ENCODE data around the gene DIO2.

DIO2 gene

GRCh38 chr14:80211153-80212022, at the start of gene DIO2:
Gene DIO2 (minus strand): TSS chr14:80211504. CDS start chr14:80211472, 32 bp downstream.
- Histone ChIP-seq H3K36me3 (ENCODE audit: control insufficient read depth in 1 of 2, insufficient read depth in 2 of 2, low read length in 2 of 2) (no peaks in the 10 kb centered on the region), H3K9me3 (ENCODE audit: control insufficient read depth in 1 of 2, low read length in 2 of 2) (no peaks in the 10 kb centered on the region), H3K27me3 (ENCODE audit: low read depth, low read length) (no peaks in the 10 kb centered on the region), H3K4me3 (ENCODE audit: low read depth in 1 of 2, low read length in 2 of 2) (peak within 1 kb of the TSS; percentile 33 to 49), H3K27ac (ENCODE audit: low read length) (no peak within 1 kb of the TSS), H3K4me1 (ENCODE audit: control insufficient read depth in 1 of 2, insufficient read depth in 2 of 2, low read length in 2 of 2) (no peaks in the 10 kb centered on the region)

GRCh38 chr14:80260645-80261044, 49.3 kb upstream of the DIO2 start:
- Histone ChIP-seq H3K4me3 (ENCODE audit: low read depth in 1 of 2, low read length in 2 of 2) (no peak overlapping the region), H3K4me1 (ENCODE audit: control insufficient read depth in 1 of 2, insufficient read depth in 2 of 2, low read length in 2 of 2) (no peaks in the 10 kb centered on the region), H3K27me3 (ENCODE audit: low read depth, low read length) (no peaks in the 10 kb centered on the region), H3K9me3 (ENCODE audit: control insufficient read depth in 1 of 2, low read length in 2 of 2) (no peaks in the 10 kb centered on the region), H3K27ac (ENCODE audit: low read length) (no peak overlapping the region), H3K36me3 (ENCODE audit: control insufficient read depth in 1 of 2, insufficient read depth in 2 of 2, low read length in 2 of 2) (no peaks in the 10 kb centered on the region)

- no peak overlapping the region for H3K27ac ChIP-seq (ENCODE audit: low read length)
- H3K4me3 ChIP-seq (ENCODE audit: low read depth in 1 of 2, low read length in 2 of 2): no peak overlapping the region
- peaks cover 0 to 4% of the 10 kb centered on the region in 2 donors for H3K9me3 ChIP-seq (ENCODE audit: control insufficient read depth in 1 of 2, low read length in 2 of 2)
- H3K36me3 ChIP-seq (ENCODE audit: control insufficient read depth in 1 of 2, insufficient read depth in 2 of 2, low read length in 2 of 2): no peaks in the 10 kb centered on the region
- no peaks in the 10 kb centered on the region for H3K27me3 ChIP-seq (ENCODE audit: low read depth, low read length)
- H3K4me1 ChIP-seq (ENCODE audit: control insufficient read depth in 1 of 2, insufficient read depth in 2 of 2, low read length in 2 of 2): no peaks in the 10 kb centered on the region
Measured at GRCh38 chr14:80239631-80240030, 28.3 kb upstream of the DIO2 start.

- no peaks in the 10 kb centered on the region for H3K36me3 ChIP-seq (ENCODE audit: control insufficient read depth in 1 of 2, insufficient read depth in 2 of 2, low read length in 2 of 2)
- H3K4me3 ChIP-seq (ENCODE audit: low read depth in 1 of 2, low read length in 2 of 2): no peak overlapping the region
- no peak overlapping the region for H3K27ac ChIP-seq (ENCODE audit: low read length)
- H3K9me3 ChIP-seq (ENCODE audit: control insufficient read depth in 1 of 2, low read length in 2 of 2): peaks cover 0 to 4% of the 10 kb centered on the region in 2 donors
- no peaks in the 10 kb centered on the region for H3K27me3 ChIP-seq (ENCODE audit: low read depth, low read length)
- no peaks in the 10 kb centered on the region for H3K4me1 ChIP-seq (ENCODE audit: control insufficient read depth in 1 of 2, insufficient read depth in 2 of 2, low read length in 2 of 2)
Measured at GRCh38 chr14:80237143-80237542, 25.8 kb upstream of the DIO2 start.

GRCh38 chr14:80233470-80234089, 22.3 kb upstream of the DIO2 start:
- Histone ChIP-seq H3K27me3 (ENCODE audit: low read depth, low read length) (no peaks in the 10 kb centered on the region), H3K27ac (ENCODE audit: low read length) (no peak overlapping the region), H3K9me3 (ENCODE audit: control insufficient read depth in 1 of 2, low read length in 2 of 2) (peaks cover 0 to 17% of the 10 kb centered on the region in 2 donors), H3K4me3 (ENCODE audit: low read depth in 1 of 2, low read length in 2 of 2) (no peak overlapping the region), H3K4me1 (ENCODE audit: control insufficient read depth in 1 of 2, insufficient read depth in 2 of 2, low read length in 2 of 2) (no peaks in the 10 kb centered on the region), H3K36me3 (ENCODE audit: control insufficient read depth in 1 of 2, insufficient read depth in 2 of 2, low read length in 2 of 2) (no peaks in the 10 kb centered on the region)

- H3K36me3 ChIP-seq (ENCODE audit: control insufficient read depth in 1 of 2, insufficient read depth in 2 of 2, low read length in 2 of 2): no peaks in the 10 kb centered on the region
- H3K4me3 ChIP-seq (ENCODE audit: low read depth in 1 of 2, low read length in 2 of 2): no peak overlapping the region
- no peaks in the 10 kb centered on the region for H3K4me1 ChIP-seq (ENCODE audit: control insufficient read depth in 1 of 2, insufficient read depth in 2 of 2, low read length in 2 of 2)
- H3K27ac ChIP-seq (ENCODE audit: low read length): no peak overlapping the region
- peaks cover 0 to 13% of the 10 kb centered on the region in 2 donors for H3K9me3 ChIP-seq (ENCODE audit: control insufficient read depth in 1 of 2, low read length in 2 of 2)
- no peaks in the 10 kb centered on the region for H3K27me3 ChIP-seq (ENCODE audit: low read depth, low read length)
Measured at GRCh38 chr14:80231702-80232101, 20.4 kb upstream of the DIO2 start.

- Histone ChIP-seq H3K27me3 (ENCODE audit: low read depth, low read length) (no peaks in the 10 kb centered on the region), H3K4me1 (ENCODE audit: control insufficient read depth in 1 of 2, insufficient read depth in 2 of 2, low read length in 2 of 2) (no peaks in the 10 kb centered on the region), H3K4me3 (ENCODE audit: low read depth in 1 of 2, low read length in 2 of 2) (no peak overlapping the region), H3K27ac (ENCODE audit: low read length) (no peak overlapping the region), H3K9me3 (ENCODE audit: control insufficient read depth in 1 of 2, low read length in 2 of 2) (peaks cover 0 to 3% of the 10 kb centered on the region in 2 donors), H3K36me3 (ENCODE audit: control insufficient read depth in 1 of 2, insufficient read depth in 2 of 2, low read length in 2 of 2) (no peaks in the 10 kb centered on the region)
Measured at GRCh38 chr14:80223696-80224465, 12.6 kb upstream of the DIO2 start.

- Histone ChIP-seq H3K9me3 (ENCODE audit: control insufficient read depth in 1 of 2, low read length in 2 of 2) (no peaks in the 10 kb centered on the region), H3K27ac (ENCODE audit: low read length) (no peak overlapping the region), H3K27me3 (ENCODE audit: low read depth, low read length) (no peaks in the 10 kb centered on the region), H3K4me3 (ENCODE audit: low read depth in 1 of 2, low read length in 2 of 2) (no peak overlapping the region), H3K4me1 (ENCODE audit: control insufficient read depth in 1 of 2, insufficient read depth in 2 of 2, low read length in 2 of 2) (no peaks in the 10 kb centered on the region), H3K36me3 (ENCODE audit: control insufficient read depth in 1 of 2, insufficient read depth in 2 of 2, low read length in 2 of 2) (no peaks in the 10 kb centered on the region)
Measured at GRCh38 chr14:80216818-80217217, 5.5 kb upstream of the DIO2 start.

GRCh38 chr14:80215756-80216581, 4.7 kb upstream of the DIO2 start:
- Histone ChIP-seq H3K4me1 (ENCODE audit: control insufficient read depth in 1 of 2, insufficient read depth in 2 of 2, low read length in 2 of 2) (no peaks in the 10 kb centered on the region), H3K36me3 (ENCODE audit: control insufficient read depth in 1 of 2, insufficient read depth in 2 of 2, low read length in 2 of 2) (no peaks in the 10 kb centered on the region), H3K4me3 (ENCODE audit: low read depth in 1 of 2, low read length in 2 of 2) (no peak overlapping the region), H3K27me3 (ENCODE audit: low read depth, low read length) (no peaks in the 10 kb centered on the region), H3K27ac (ENCODE audit: low read length) (no peak overlapping the region), H3K9me3 (ENCODE audit: control insufficient read depth in 1 of 2, low read length in 2 of 2) (no peaks in the 10 kb centered on the region)

GRCh38 chr14:80215081-80215480, 3.8 kb upstream of the DIO2 start:
- H3K27ac ChIP-seq (ENCODE audit: low read length): no peak overlapping the region
- H3K27me3 ChIP-seq (ENCODE audit: low read depth, low read length): no peaks in the 10 kb centered on the region
- H3K9me3 ChIP-seq (ENCODE audit: control insufficient read depth in 1 of 2, low read length in 2 of 2): no peaks in the 10 kb centered on the region
- H3K4me3 ChIP-seq (ENCODE audit: low read depth in 1 of 2, low read length in 2 of 2): no peak overlapping the region
- H3K36me3 ChIP-seq (ENCODE audit: control insufficient read depth in 1 of 2, insufficient read depth in 2 of 2, low read length in 2 of 2): no peaks in the 10 kb centered on the region
- no peaks in the 10 kb centered on the region for H3K4me1 ChIP-seq (ENCODE audit: control insufficient read depth in 1 of 2, insufficient read depth in 2 of 2, low read length in 2 of 2)

Measured in muscle layer of duodenum (tissue), 2 donors.